ENCODE results near the gene ESM1.

ESM1 gene

DNA sequence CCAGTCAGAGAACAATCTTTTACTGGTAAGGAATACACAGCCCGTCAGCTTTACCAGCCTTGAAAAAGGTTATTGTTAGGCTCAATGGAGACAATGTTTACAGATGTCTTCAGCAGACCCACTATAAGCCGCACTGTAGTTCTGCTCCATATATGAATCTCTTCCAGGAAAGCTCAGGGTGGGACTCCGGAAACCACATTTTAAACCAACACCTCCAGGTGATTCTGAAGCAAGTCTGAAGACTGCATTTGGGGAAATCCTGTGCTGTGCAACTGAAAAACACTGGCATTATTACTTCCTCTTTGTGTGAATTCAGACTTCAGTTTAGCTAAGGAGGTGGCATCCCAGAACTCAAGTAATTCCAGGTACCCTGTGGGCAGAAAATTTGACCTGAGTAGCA lies 42.2 kb upstream of the ESM1 start:
- no peak for TF ChIP-seq CREB1 (IDR thresholded peaks at IDR 0.05; ENCODE audit: low read depth)
- no peak for TF ChIP-seq TEAD4 (IDR thresholded peaks at IDR 0.05)
- TF ChIP-seq FOXM1 (IDR thresholded peaks at IDR 0.05; ENCODE audit: borderline replicate concordance, low read depth) = no peak
- TF ChIP-seq, protein P1, sequence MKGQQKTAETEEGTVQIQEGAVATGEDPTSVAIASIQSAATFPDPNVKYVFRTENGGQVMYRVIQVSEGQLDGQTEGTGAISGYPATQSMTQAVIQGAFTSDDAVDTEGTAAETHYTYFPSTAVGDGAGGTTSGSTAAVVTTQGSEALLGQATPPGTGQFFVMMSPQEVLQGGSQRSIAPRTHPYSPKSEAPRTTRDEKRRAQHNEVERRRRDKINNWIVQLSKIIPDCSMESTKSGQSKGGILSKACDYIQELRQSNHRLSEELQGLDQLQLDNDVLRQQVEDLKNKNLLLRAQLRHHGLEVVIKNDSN (IDR thresholded peaks at IDR 0.05) = no peak
- TF ChIP-seq YY1 (IDR thresholded peaks at IDR 0.05; ENCODE audit: low read depth) = no peak
- TF ChIP-seq NFIC (IDR thresholded peaks at IDR 0.05) = no peak

DNA sequence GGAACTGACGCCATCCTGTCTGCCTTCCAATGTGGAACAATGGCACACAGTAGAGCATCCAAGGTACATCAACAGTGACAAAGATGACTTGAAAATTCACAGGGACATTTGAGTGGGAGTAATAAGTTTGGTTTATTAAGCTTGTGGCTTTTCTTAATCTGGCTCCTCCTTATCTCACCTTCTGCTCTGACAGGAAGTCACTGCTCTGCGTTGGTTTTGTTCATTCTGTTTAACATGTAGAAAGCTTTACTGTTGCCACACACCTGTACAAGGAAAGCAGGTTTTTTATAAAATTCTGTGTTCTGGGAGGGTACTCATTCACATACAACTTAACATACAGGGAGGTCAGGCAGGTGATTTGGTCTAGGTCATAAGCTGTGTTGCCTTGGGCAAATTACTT lies 37.1 kb upstream of the ESM1 start:
- TF ChIP-seq TCF12 (IDR thresholded peaks at IDR 0.05; ENCODE audit: low read depth) = no peak
- TF ChIP-seq RAD21 (IDR thresholded peaks at IDR 0.05; ENCODE audit: low read depth) = no peak
- TF ChIP-seq YY1 (IDR thresholded peaks at IDR 0.05; ENCODE audit: low read depth) = no peak
- no peak for TF ChIP-seq CEBPB (IDR thresholded peaks at IDR 0.05)
- no peak for TF ChIP-seq EP300 (IDR thresholded peaks at IDR 0.05; ENCODE audit: borderline replicate concordance)
- TF ChIP-seq, protein P1 (IDR thresholded peaks at IDR 0.05) = no peak
- no peak for TF ChIP-seq ZBTB7A (IDR thresholded peaks at IDR 0.05; ENCODE audit: low read depth)
- TF ChIP-seq TEAD4 (IDR thresholded peaks at IDR 0.05) = no peak
- TF ChIP-seq, protein P2, sequence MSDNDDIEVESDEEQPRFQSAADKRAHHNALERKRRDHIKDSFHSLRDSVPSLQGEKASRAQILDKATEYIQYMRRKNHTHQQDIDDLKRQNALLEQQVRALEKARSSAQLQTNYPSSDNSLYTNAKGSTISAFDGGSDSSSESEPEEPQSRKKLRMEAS (IDR thresholded peaks at IDR 0.05) = no peak
- TF ChIP-seq, protein P3, sequence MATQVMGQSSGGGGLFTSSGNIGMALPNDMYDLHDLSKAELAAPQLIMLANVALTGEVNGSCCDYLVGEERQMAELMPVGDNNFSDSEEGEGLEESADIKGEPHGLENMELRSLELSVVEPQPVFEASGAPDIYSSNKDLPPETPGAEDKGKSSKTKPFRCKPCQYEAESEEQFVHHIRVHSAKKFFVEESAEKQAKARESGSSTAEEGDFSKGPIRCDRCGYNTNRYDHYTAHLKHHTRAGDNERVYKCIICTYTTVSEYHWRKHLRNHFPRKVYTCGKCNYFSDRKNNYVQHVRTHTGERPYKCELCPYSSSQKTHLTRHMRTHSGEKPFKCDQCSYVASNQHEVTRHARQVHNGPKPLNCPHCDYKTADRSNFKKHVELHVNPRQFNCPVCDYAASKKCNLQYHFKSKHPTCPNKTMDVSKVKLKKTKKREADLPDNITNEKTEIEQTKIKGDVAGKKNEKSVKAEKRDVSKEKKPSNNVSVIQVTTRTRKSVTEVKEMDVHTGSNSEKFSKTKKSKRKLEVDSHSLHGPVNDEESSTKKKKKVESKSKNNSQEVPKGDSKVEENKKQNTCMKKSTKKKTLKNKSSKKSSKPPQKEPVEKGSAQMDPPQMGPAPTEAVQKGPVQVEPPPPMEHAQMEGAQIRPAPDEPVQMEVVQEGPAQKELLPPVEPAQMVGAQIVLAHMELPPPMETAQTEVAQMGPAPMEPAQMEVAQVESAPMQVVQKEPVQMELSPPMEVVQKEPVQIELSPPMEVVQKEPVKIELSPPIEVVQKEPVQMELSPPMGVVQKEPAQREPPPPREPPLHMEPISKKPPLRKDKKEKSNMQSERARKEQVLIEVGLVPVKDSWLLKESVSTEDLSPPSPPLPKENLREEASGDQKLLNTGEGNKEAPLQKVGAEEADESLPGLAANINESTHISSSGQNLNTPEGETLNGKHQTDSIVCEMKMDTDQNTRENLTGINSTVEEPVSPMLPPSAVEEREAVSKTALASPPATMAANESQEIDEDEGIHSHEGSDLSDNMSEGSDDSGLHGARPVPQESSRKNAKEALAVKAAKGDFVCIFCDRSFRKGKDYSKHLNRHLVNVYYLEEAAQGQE (IDR thresholded peaks at IDR 0.05; ENCODE audit: low read depth) = no peak
- TF ChIP-seq CREB1 (IDR thresholded peaks at IDR 0.05; ENCODE audit: low read depth) = no peak
- TF ChIP-seq EGR1 (IDR thresholded peaks at IDR 0.05) = no peak
- no peak for TF ChIP-seq FOXM1 (IDR thresholded peaks at IDR 0.05; ENCODE audit: borderline replicate concordance, low read depth)
- no peak for TF ChIP-seq NFIC (IDR thresholded peaks at IDR 0.05)
- TF ChIP-seq TAF1 (IDR thresholded peaks at IDR 0.05; ENCODE audit: low read depth) = no peak

DNA sequence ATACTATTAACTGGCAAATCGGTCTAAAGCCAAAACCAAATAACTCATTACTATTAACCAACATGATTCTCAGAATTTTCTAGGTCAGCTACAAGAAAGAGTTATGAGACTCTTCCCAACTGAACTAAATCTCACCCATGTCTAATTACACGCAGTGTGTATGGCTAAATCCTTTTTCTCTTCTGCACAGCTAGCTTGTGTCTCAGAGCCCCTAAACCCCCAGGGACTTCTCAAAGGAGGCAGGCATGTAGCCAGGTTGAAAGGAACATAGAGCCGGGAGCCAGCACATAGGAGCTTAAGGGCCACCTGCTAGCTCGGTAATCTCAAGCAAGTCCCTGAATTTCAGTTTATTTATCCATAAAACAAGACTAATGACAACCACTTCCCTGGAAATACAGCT lies 36.4 kb upstream of the ESM1 start:
- TF ChIP-seq TCF12 (IDR thresholded peaks at IDR 0.05; ENCODE audit: low read depth) = no peak
- no peak for TF ChIP-seq EGR1 (IDR thresholded peaks at IDR 0.05)
- TF ChIP-seq, protein P3 (IDR thresholded peaks at IDR 0.05; ENCODE audit: low read depth) = no peak
- TF ChIP-seq, protein P1 (IDR thresholded peaks at IDR 0.05) = no peak
- no peak for TF ChIP-seq TEAD4 (IDR thresholded peaks at IDR 0.05)

DNA sequence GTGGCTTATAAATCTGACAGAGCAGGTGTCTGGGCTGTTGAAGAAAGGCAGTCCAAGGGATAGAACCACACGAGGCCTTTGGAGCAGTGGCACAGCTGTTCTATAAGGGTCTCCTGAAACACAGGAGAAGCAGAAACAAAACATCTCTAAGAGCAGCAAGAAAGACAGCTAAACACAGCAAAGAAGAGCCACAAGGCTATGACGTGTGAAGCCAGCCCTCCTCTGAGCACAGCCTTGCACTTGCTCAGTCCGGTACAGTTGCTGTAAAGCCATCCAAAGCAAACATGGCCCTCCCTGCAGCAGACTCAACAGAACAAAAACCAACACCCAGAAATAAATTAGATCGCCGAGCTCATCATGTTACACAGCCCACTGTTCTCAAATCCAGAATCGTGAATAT lies 36.0 kb upstream of the ESM1 start:
- no peak for TF ChIP-seq TCF12 (IDR thresholded peaks at IDR 0.05; ENCODE audit: low read depth)
- no peak for TF ChIP-seq EP300 (IDR thresholded peaks at IDR 0.05; ENCODE audit: borderline replicate concordance)
- TF ChIP-seq TEAD4 (IDR thresholded peaks at IDR 0.05) = no peak
- no peak for TF ChIP-seq FOXM1 (IDR thresholded peaks at IDR 0.05; ENCODE audit: borderline replicate concordance, low read depth)
- no peak for TF ChIP-seq TAF1 (IDR thresholded peaks at IDR 0.05; ENCODE audit: low read depth)
- TF ChIP-seq, protein P2 (IDR thresholded peaks at IDR 0.05) = no peak
- no peak for TF ChIP-seq CREB1 (IDR thresholded peaks at IDR 0.05; ENCODE audit: low read depth)
- TF ChIP-seq RAD21 (IDR thresholded peaks at IDR 0.05; ENCODE audit: low read depth) = no peak
- TF ChIP-seq, protein P1 (IDR thresholded peaks at IDR 0.05) = no peak
- TF ChIP-seq, protein P3 (IDR thresholded peaks at IDR 0.05; ENCODE audit: low read depth) = no peak
- TF ChIP-seq EGR1 (IDR thresholded peaks at IDR 0.05) = no peak
- TF ChIP-seq ZBTB7A (IDR thresholded peaks at IDR 0.05; ENCODE audit: low read depth) = no peak
- no peak for TF ChIP-seq YY1 (IDR thresholded peaks at IDR 0.05; ENCODE audit: low read depth)

All from Ishikawa (cell line).